OCI-LY1 (cell line): ENCODE results near the gene ADGRA3.

Source experiments
- H2AFZ ChIP-seq: fragments of 200-600 bp; sonication (generic), shearing (Covaris generic); 2 replicates; pipeline ENCODE4 v1.6.0; 2014; ENCODE audit warnings: antibody characterized with exemption, mild to moderate bottlenecking, low read length
- H3F3A ChIP-seq: fragments of 200-600 bp; sonication (generic), shearing (Covaris generic); 2 replicates; pipeline ENCODE4 v1.6.0; 2014; ENCODE audit warnings: mild to moderate bottlenecking, antibody characterized with exemption, low read length, moderate library complexity; ENCODE audit not compliant: insufficient read depth
- H3K27ac ChIP-seq: fragments of 200-600 bp; sonication (generic); 2 replicates; pipeline ENCODE4 v1.5.1; 2014; ENCODE audit warnings: low read length, mixed run types, mild to moderate bottlenecking, low read depth; ENCODE audit not compliant: poor library complexity, severe bottlenecking
- H3K27me3 ChIP-seq: fragments of 200-600 bp; sonication (generic); 2 replicates; pipeline ENCODE4 v1.6.0; 2014; ENCODE audit warnings: antibody characterized with exemption, mild to moderate bottlenecking, low read length, moderate library complexity; ENCODE audit not compliant: insufficient read depth
- H3K36me3 ChIP-seq: fragments of 200-600 bp; sonication (generic); 2 replicates; pipeline ENCODE4 v1.6.1; 2014; ENCODE audit warnings: mild to moderate bottlenecking, antibody characterized with exemption, low read length, moderate library complexity, mixed read lengths; ENCODE audit not compliant: insufficient read depth
- H3K4me1 ChIP-seq: fragments of 200-600 bp; sonication (generic); 2 replicates; pipeline ENCODE4 v1.5.1; 2014; ENCODE audit warnings: mild to moderate bottlenecking, low read length, moderate library complexity; ENCODE audit not compliant: insufficient read depth, severe bottlenecking
- H3K4me2 ChIP-seq: fragments of 200-600 bp; sonication (generic), shearing (Covaris generic); 2 replicates; pipeline ENCODE4 v1.6.1; 2014; ENCODE audit warnings: low read length
- H3K4me3 ChIP-seq: fragments of 200-600 bp; sonication (generic); 2 replicates; pipeline ENCODE4 v1.5.1; 2014; ENCODE audit warnings: low read length, low read depth, mild to moderate bottlenecking, mixed read lengths; ENCODE audit not compliant: poor library complexity, severe bottlenecking
- H3K79me2 ChIP-seq: fragments of 200-600 bp; shearing (Covaris generic); 2 replicates; pipeline ENCODE4 v1.6.1; 2016; ENCODE audit warnings: mixed run types, low read length, mixed read lengths; ENCODE audit not compliant: insufficient read depth
- H3K9ac ChIP-seq: fragments of 200-600 bp; sonication (generic), shearing (Covaris generic); 2 replicates; pipeline ENCODE4 v1.6.1; 2014; ENCODE audit warnings: mild to moderate bottlenecking, low read length, mixed read lengths
- H3K9me2 ChIP-seq: fragments of 200-600 bp; sonication (generic), shearing (Covaris generic); 2 replicates; pipeline ENCODE4 v1.6.1; 2014; ENCODE audit warnings: low read depth, mild to moderate bottlenecking, low read length, mixed read lengths
- H3K9me3 ChIP-seq: fragments of 200-600 bp; shearing (Covaris generic); 2 replicates; pipeline ENCODE4 v1.6.1; 2014; ENCODE audit warnings: low read length, mixed read lengths
- H4K20me1 ChIP-seq: fragments of 200-600 bp; sonication (generic), shearing (Covaris generic); 2 replicates; pipeline ENCODE4 v1.6.0; 2016; ENCODE audit warnings: mild to moderate bottlenecking, low read length; ENCODE audit not compliant: insufficient read depth
- CTCF ChIP-seq: fragments of 200-600 bp; sonication (generic), shearing (Covaris generic); IDR thresholded peaks from 2 replicates; pipeline ENCODE4 v1.5.1; 2017; ENCODE audit warnings: mild to moderate bottlenecking, antibody characterized with exemption, low read length, moderate library complexity, mixed read lengths
- EZH2 ChIP-seq: fragments of 200-600 bp; sonication (generic), shearing (Covaris generic); IDR thresholded peaks from 2 replicates; pipeline ENCODE4 v1.8.0; 2017; ENCODE audit warnings: borderline replicate concordance, mixed run types, mild to moderate bottlenecking, antibody characterized with exemption, low read length, moderate library complexity, mixed read lengths

ADGRA3 gene

GRCh38 chr4:22465996-22466395, 49.9 kb downstream of the ADGRA3 start:
- no peaks in the 10 kb centered on the region for H3K4me1 ChIP-seq
- no peak overlapping the region for H3K4me3 ChIP-seq
- H3K79me2 ChIP-seq: no peaks in the 10 kb centered on the region
- H3K27me3 ChIP-seq: no peaks in the 10 kb centered on the region
- TF ChIP-seq EZH2: no peak
- TF ChIP-seq CTCF: no peak
- H3K36me3 ChIP-seq: no peaks in the 10 kb centered on the region
- no peak overlapping the region for H3K4me2 ChIP-seq
- no peak overlapping the region for H3K9ac ChIP-seq
- no peak overlapping the region for H2AFZ ChIP-seq
- H3F3A ChIP-seq: no peaks in the 10 kb centered on the region
- no peaks in the 10 kb centered on the region for H3K9me3 ChIP-seq
- H3K27ac ChIP-seq: no peak overlapping the region
- no peaks in the 10 kb centered on the region for H4K20me1 ChIP-seq
- H3K9me2 ChIP-seq: no peaks in the 10 kb centered on the region

- Histone ChIP-seq H4K20me1 (no peaks in the 10 kb centered on the region), H3K79me2 (no peaks in the 10 kb centered on the region), H3K9me3 (no peaks in the 10 kb centered on the region), H3K27me3 (no peaks in the 10 kb centered on the region), H3F3A (no peaks in the 10 kb centered on the region), H3K9me2 (no peaks in the 10 kb centered on the region), H3K36me3 (no peaks in the 10 kb centered on the region), H3K4me2 (no peak overlapping the region), H2AFZ (no peak overlapping the region), H3K4me1 (no peaks in the 10 kb centered on the region), H3K27ac (no peak overlapping the region), H3K4me3 (no peak overlapping the region), H3K9ac (no peak overlapping the region)
- TF ChIP-seq EZH2 (no peak), CTCF (no peak)
Measured at GRCh38 chr4:22465349-22465748, 50.5 kb downstream of the ADGRA3 start.

- TF ChIP-seq CTCF: no peak
- H3K36me3 ChIP-seq: no peaks in the 10 kb centered on the region
Measured at GRCh38 chr4:22463179-22463578, 52.7 kb downstream of the ADGRA3 start.

More at GRCh38 chr4:22463179-22463578, 52.7 kb downstream of the ADGRA3 start:
- Histone ChIP-seq H3K9me2 (no peaks in the 10 kb centered on the region), H3K79me2 (no peaks in the 10 kb centered on the region), H4K20me1 (no peaks in the 10 kb centered on the region), H3K4me3 (no peak overlapping the region), H2AFZ (no peak overlapping the region), H3K27ac (no peak overlapping the region), H3K27me3 (no peaks in the 10 kb centered on the region), H3K9ac (no peak overlapping the region), H3K4me2 (no peak overlapping the region), H3F3A (no peaks in the 10 kb centered on the region), H3K4me1 (no peaks in the 10 kb centered on the region), H3K9me3 (no peaks in the 10 kb centered on the region)
